HepG2 (cell line): ENCODE measurements around the gene MYEOV. TPM values are rescaled to one million over a fixed set of nuclear protein-coding genes. Genes with fewer than 3 reads are reported as not detected.

ENCODE experiments used
- ATAC-seq: fragments of 200-7000 bp; cut with Tn5 transposase; 3 replicates; pipeline ENCODE4 v1.9.1; 2020; ENCODE audit warnings: mild to moderate bottlenecking, moderate library complexity
- BruUV-seq: library from RNA; stranded (reverse); fragments of 400-500 nt; replicated peaks from 2 replicates; lab custom pipeline; 2021; lab: Mats Ljungman, UMichigan
- CTCF ChIA-PET: fragments of 300-600 bp; formaldehyde crosslinking; extraction: SDS; loops from one replicate; lab custom pipeline; 2021; ENCODE audit warnings: low total read pairs, inconsistent platforms, low intra/inter-chr PET ratio; lab: Yijun Ruan, JAX
- POLR2A ChIA-PET: fragments of 350-600 bp; sonication (Branson Sonifier 250); formaldehyde crosslinking; loops from one replicate; lab custom pipeline; 2020; ENCODE audit warnings: antibody characterized with exemption, inconsistent platforms; lab: Yijun Ruan, JAX
- DNase-seq: peaks from one replicate; pipeline ENCODE4 v3.0.0-alpha.2; 2015; ENCODE audit warnings: low spot score
- FAIRE-seq: peaks from 3 replicates; lab custom pipeline; 2011; peaks lifted over from hg19 to GRCh38; lab: Jason Lieb, UNC
- H2AFZ ChIP-seq: one replicate; pipeline ENCODE4 v1.6.1; 2011; ENCODE audit warnings: low read length, inconsistent platforms
- H3K27ac ChIP-seq: fragments of 300-600 bp; 3 replicates; pipeline ENCODE4 v1.8.0; 2011; ENCODE audit warnings: mixed run types, mild to moderate bottlenecking, mixed read lengths, low read length, inconsistent platforms; ENCODE audit not compliant: insufficient read depth; ENCODE audit errors: extremely low read length
- H3K27me3 ChIP-seq, 2 experiments: fragments of 200-600 bp in 1 of 2; 2 replicates in 1 of 2; 3 replicates in 1 of 2; pipeline versions ENCODE4 v1.6.0 to v1.8.0; 2011; ENCODE audit warnings: low read length in 2 of 2, mild to moderate bottlenecking in 2 of 2, moderate library complexity in 2 of 2, inconsistent platforms in 1 of 2; ENCODE audit not compliant: insufficient read depth in 2 of 2, control insufficient read depth in 1 of 2
- H3K36me3 ChIP-seq, 2 experiments: fragments of 200-600 bp in 1 of 2; replicated peaks in 1 of 2; 2 replicates in 1 of 2; 3 replicates in 1 of 2; pipeline versions ENCODE4 v1.5.1 to v1.8.0; 2011; ENCODE audit warnings: low read length in 2 of 2, inconsistent platforms in 1 of 2; ENCODE audit not compliant: insufficient read depth in 2 of 2, control insufficient read depth in 1 of 2
- H3K4me1 ChIP-seq: 2 replicates; pipeline ENCODE4 v1.5.1; 2012; ENCODE audit warnings: low read length, inconsistent platforms; ENCODE audit not compliant: insufficient read depth
- H3K4me2 ChIP-seq: 2 replicates; pipeline ENCODE4 v1.6.0; 2011; ENCODE audit warnings: low read depth, low read length, inconsistent platforms
- H3K4me3 ChIP-seq, 3 experiments: fragments of 200-600 bp in 1 of 3; sonication (generic), shearing (Covaris generic) in 1 of 3; replicated peaks in 1 of 3; 2 replicates each; pipeline ENCODE4 v1.5.1; 2011 to 2016; ENCODE audit warnings: low read length in 3 of 3, inconsistent platforms in 2 of 3, low read depth in 2 of 3, mild to moderate bottlenecking in 2 of 3, control low read depth in 1 of 3, mixed read lengths in 1 of 3; ENCODE audit not compliant: insufficient read depth in 1 of 3
- H3K79me2 ChIP-seq: one replicate; pipeline ENCODE4 v1.6.1; 2011; ENCODE audit warnings: low read length, inconsistent platforms; ENCODE audit not compliant: insufficient read depth
- H3K9ac ChIP-seq: 2 replicates; pipeline ENCODE4 v1.6.0; 2011; ENCODE audit warnings: mild to moderate bottlenecking, low read depth, low read length, inconsistent platforms; ENCODE audit not compliant: insufficient read depth
- H3K9me3 ChIP-seq: 2 replicates; pipeline ENCODE4 v1.5.1; 2012; ENCODE audit warnings: mild to moderate bottlenecking, low read length
- H4K20me1 ChIP-seq: 2 replicates; pipeline ENCODE4 v1.6.0; 2011; ENCODE audit warnings: inconsistent platforms, mild to moderate bottlenecking, low read length, moderate library complexity; ENCODE audit not compliant: insufficient read depth
- ARID5B ChIP-seq: IDR thresholded peaks from 2 replicates; pipeline ENCODE4 v1.4.0; 2020; ENCODE audit warnings: mild to moderate bottlenecking, missing genetic modification reagents
- RXRA ChIP-seq: sonication (generic); formaldehyde crosslinking; IDR thresholded peaks from 2 replicates; pipeline ENCODE4 v1.5.1; 2020; ENCODE audit warnings: missing genetic modification reagents
- TSC22D2 ChIP-seq: sonication (generic); formaldehyde crosslinking; IDR thresholded peaks from 2 replicates; pipeline ENCODE4 v1.5.1; 2020; ENCODE audit warnings: missing genetic modification reagents, mild to moderate bottlenecking, borderline replicate concordance
- ZBTB43 ChIP-seq: sonication (generic); formaldehyde crosslinking; conservative IDR thresholded peaks from 2 replicates; pipeline ENCODE4 v1.4.0; 2020; ENCODE audit warnings: missing genetic modification reagents
- ZNF280B ChIP-seq: sonication (generic); formaldehyde crosslinking; IDR thresholded peaks from 2 replicates; pipeline ENCODE4 v1.5.0; 2020; ENCODE audit warnings: missing genetic modification reagents, mild to moderate bottlenecking, borderline replicate concordance
- ZNF770 ChIP-seq: sonication (generic); formaldehyde crosslinking; IDR thresholded peaks from 2 replicates; pipeline ENCODE4 v1.5.0; 2020; ENCODE audit warnings: mild to moderate bottlenecking, missing genetic modification reagents
- ZSCAN5A ChIP-seq: sonication (generic); formaldehyde crosslinking; IDR thresholded peaks from 2 replicates; pipeline ENCODE4 v1.8.0; 2022; ENCODE audit warnings: mild to moderate bottlenecking, missing genetic modification reagents, borderline replicate concordance
- WGBS: methylation state at CpG from one replicate; pipeline ENCODE4 v1.1.6; 2017; ENCODE audit warnings: low lambda C conversion rate; 5-methylcytosine and 5-hydroxymethylcytosine counted together
- in situ Hi-C: cut with HindIII; loops from 2 replicates; pipeline ENCODE4 v1.10.0; 2017; ENCODE audit warnings: low pct_unique_long_range_greater_than_20kb; ENCODE audit not compliant: extremely low pct_ligation_motif_present
- intact Hi-C: fragments of 100-400 bp; cut with micrococcal nuclease; formaldehyde crosslinking; loops from one replicate; pipeline ENCODE4 v1.10.0; 2022; ENCODE audit not compliant: unreplicated experiment
- polyA plus RNA-seq, 8 experiments: library from polyadenylated mRNA; depleted of rRNA in 3 of 8; stranded (reverse) in 7 of 8; unstranded in 1 of 8; fragments of >200 nt; fragmentation: Illumina TruSeq in 4 of 8; extraction: Trizol in 4 of 8; gene quantifications; 2 replicates each; pipeline versions ENCODE4 v1.2.1 to v1.2.3, GENCODE V29; 2011 to 2016; ENCODE audit warnings: low read depth in 4 of 8, missing spikeins in 1 of 8, mixed read lengths in 1 of 8; ENCODE audit not compliant: insufficient read depth in 1 of 8
- total RNA-seq, 5 experiments: library from RNA; depleted of rRNA; stranded (reverse); fragments of >200 nt; fragmentation: Illumina TruSeq; extraction: Trizol; gene quantifications; 2 replicates each; pipeline ENCODE4 v1.2.3, GENCODE V29; 2016; ENCODE audit warnings: low read depth in 1 of 5

MYEOV gene
- total and polyA plus RNA-seq, 2 of the 13 experiments (the other 11 are each of a cell fraction or from before 2014, with no cell fraction given) = 0.33 to 1.8 TPM

- Histone ChIP-seq H3K27ac (no peak overlapping the region), H2AFZ (no peak overlapping the region), H3K36me3 (no peaks in the 10 kb centered on the region), H3K79me2 (no peaks in the 10 kb centered on the region), H3K4me3 (no peak overlapping the region), H3K9ac (no peak overlapping the region), H3K9me3 (no peaks in the 10 kb centered on the region), H4K20me1 (no peaks in the 10 kb centered on the region), H3K4me1 (peaks cover 10% of the 10 kb centered on the region), H3K27me3 (peaks cover 4 to 17% of the 10 kb centered on the region in 2 experiments; a peak in 4 of 5 replicates), H3K4me2 (no peak overlapping the region)
- in situ Hi-C loops = no loop called here
- POLR2A ChIA-PET = no interaction called here
- FAIRE-seq = no peak
- no peak for DNase-seq
- TF ChIP-seq ZSCAN5A (CRISPR knock-in tag) (no peak), ZNF280B (CRISPR knock-in tag) (no peak), RXRA (CRISPR knock-in tag) (no peak), ARID5B (CRISPR knock-in tag) (no peak), TSC22D2 (CRISPR knock-in tag) (no peak), ZNF770 (CRISPR knock-in tag) (no peak), ZBTB43 (CRISPR knock-in tag) (no peak)
- WGBS = 1% methylated on average over 2 of the region's 2 CpGs
- intact Hi-C loops = no loop called here
- BruUV-seq = no TSS peak
- CTCF ChIA-PET = no interaction called here
- no peak for ATAC-seq
Observed at GRCh38 chr11:69259096-69259495, 34.9 kb upstream of the MYEOV start.
